Breast epithelium (tissue), 4 donors: Measurements from ENCODE around the gene CEP55. TPM values are rescaled to one million over a fixed set of nuclear protein-coding genes. Genes with fewer than 3 reads are reported as not detected.

Experiments used
- DNase-seq, 2 donors: peaks; one replicate each; pipeline ENCODE4 v3.0.0-alpha.2; 2019; ENCODE audit warnings: low spot score in 2 of 2
- H3K27ac ChIP-seq, 2 donors: fragments of 200-600 bp; sonication (generic) in 1 of 2; one replicate each; pipeline ENCODE4 v1.5.1; 2016 to 2019; ENCODE audit warnings: mild to moderate bottlenecking in 1 of 2
- H3K27me3 ChIP-seq, 2 donors: fragments of 200-600 bp; sonication (generic) in 1 of 2; one replicate each; pipeline versions ENCODE4 v1.5.1 to v1.6.0; 2017 to 2019; ENCODE audit warnings: control low read depth in 1 of 2, mild to moderate bottlenecking in 1 of 2
- H3K36me3 ChIP-seq: fragments of 200-600 bp; one replicate; pipeline ENCODE4 v1.5.1; 2019
- H3K4me1 ChIP-seq, 2 donors: fragments of 200-600 bp; sonication (generic); one replicate each; pipeline ENCODE4 v1.5.1; 2016 to 2019; ENCODE audit warnings: control low read depth in 1 of 2
- H3K4me3 ChIP-seq, 3 donors: fragments of 200-600 bp; sonication (generic); 1 replicate in 2 of 3; 2 replicates in 1 of 3; pipeline ENCODE4 v1.5.1; 2016 to 2019; ENCODE audit warnings: mild to moderate bottlenecking in 3 of 3, moderate library complexity in 2 of 3
- H3K9me3 ChIP-seq, 2 donors: fragments of 200-600 bp; sonication (generic) in 1 of 2; one replicate each; pipeline ENCODE4 v1.5.1; 2016 to 2019; ENCODE audit warnings: control low read depth in 1 of 2
- POLR2A ChIP-seq: fragments of 450-650 bp; IDR thresholded peaks from one replicate; pipeline ENCODE4 v1.6.1; 2016; ENCODE audit warnings: antibody characterized with exemption, mild to moderate bottlenecking, moderate library complexity
- POLR2AphosphoS5 ChIP-seq, 3 donors: sonication (generic); formaldehyde crosslinking; IDR thresholded peaks; one replicate each; pipeline ENCODE4 v1.6.1; 2017; ENCODE audit warnings: antibody characterized with exemption in 3 of 3
- intact Hi-C: fragments of 100-400 bp; cut with DNase I; formaldehyde crosslinking; loops from one replicate; pipeline ENCODE4 v1.15.1; 2023; ENCODE audit warnings: low total_unique reads
- total RNA-seq, 3 donors: library from RNA; depleted of rRNA; stranded (reverse); fragments of >200 nt; gene quantifications; one replicate each; pipeline ENCODE4 v1.1.0, GENCODE V29; 2016
- TF ChIP-seq, protein P1 (sequence below), 3 donors: fragments of 450-650 bp; IDR thresholded peaks; one replicate each; pipeline ENCODE4 v1.5.1; 2016 to 2017; ENCODE audit warnings: antibody characterized with exemption in 3 of 3, mild to moderate bottlenecking in 3 of 3, moderate library complexity in 3 of 3

CEP55 gene
- total RNA-seq, 3 donors from 2014 or later, result 0.33 to 2.1 (median 0.73) TPM

DNA sequence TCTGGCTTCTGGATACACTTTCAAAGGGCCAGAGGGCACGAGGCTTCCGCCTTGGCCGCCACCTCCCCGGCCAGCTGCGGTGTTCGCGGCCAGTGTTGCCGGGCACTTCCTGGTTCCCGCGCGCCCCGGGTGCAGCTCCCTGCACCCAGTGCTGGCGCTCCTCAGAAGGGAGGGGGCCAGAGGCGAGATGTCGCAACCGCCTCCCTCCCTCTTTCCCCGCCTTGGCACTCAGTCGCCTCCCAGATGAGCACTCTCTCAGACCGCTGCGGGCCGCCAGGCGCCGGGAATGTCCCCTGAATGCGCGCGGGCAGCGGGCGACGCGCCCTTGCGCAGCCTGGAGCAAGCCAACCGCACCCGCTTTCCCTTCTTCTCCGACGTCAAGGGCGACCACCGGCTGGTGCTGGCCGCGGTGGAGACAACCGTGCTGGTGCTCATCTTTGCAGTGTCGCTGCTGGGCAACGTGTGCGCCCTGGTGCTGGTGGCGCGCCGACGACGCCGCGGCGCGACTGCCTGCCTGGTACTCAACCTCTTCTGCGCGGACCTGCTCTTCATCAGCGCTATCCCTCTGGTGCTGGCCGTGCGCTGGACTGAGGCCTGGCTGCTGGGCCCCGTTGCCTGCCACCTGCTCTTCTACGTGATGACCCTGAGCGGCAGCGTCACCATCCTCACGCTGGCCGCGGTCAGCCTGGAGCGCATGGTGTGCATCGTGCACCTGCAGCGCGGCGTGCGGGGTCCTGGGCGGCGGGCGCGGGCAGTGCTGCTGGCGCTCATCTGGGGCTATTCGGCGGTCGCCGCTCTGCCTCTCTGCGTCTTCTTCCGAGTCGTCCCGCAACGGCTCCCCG is 70.2 kb downstream of the CEP55 start, which contains the start of gene FFAR4:
TSS of gene FFAR4 (plus strand) at position 231 of the 842 bp plus-strand sequence. CDS start at position 287, 56 bp downstream.
- intact Hi-C loops, result no loop called here
- Histone ChIP-seq H3K36me3 (no peaks in the 10 kb centered on the region), H3K9me3 (no peaks in the 10 kb centered on the region), H3K27ac (no peak within 1 kb of the TSS), H3K4me1 (peaks cover 5% of the 10 kb centered on the region in 2 donors), H3K27me3 (peaks cover 2 to 26% of the 10 kb centered on the region in 2 donors), H3K4me3 (peak within 1 kb of the TSS; percentile 39 to 61 (median 41))
- peak in 1 of 2 donors; percentile 19 for DNase-seq
- TF ChIP-seq, protein P1, sequence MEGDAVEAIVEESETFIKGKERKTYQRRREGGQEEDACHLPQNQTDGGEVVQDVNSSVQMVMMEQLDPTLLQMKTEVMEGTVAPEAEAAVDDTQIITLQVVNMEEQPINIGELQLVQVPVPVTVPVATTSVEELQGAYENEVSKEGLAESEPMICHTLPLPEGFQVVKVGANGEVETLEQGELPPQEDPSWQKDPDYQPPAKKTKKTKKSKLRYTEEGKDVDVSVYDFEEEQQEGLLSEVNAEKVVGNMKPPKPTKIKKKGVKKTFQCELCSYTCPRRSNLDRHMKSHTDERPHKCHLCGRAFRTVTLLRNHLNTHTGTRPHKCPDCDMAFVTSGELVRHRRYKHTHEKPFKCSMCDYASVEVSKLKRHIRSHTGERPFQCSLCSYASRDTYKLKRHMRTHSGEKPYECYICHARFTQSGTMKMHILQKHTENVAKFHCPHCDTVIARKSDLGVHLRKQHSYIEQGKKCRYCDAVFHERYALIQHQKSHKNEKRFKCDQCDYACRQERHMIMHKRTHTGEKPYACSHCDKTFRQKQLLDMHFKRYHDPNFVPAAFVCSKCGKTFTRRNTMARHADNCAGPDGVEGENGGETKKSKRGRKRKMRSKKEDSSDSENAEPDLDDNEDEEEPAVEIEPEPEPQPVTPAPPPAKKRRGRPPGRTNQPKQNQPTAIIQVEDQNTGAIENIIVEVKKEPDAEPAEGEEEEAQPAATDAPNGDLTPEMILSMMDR (IDR thresholded peaks at IDR 0.05), result no peak
- TF ChIP-seq POLR2A (no peak), POLR2AphosphoS5 (IDR thresholded peaks at IDR 0.05) (no peak)

DNA sequence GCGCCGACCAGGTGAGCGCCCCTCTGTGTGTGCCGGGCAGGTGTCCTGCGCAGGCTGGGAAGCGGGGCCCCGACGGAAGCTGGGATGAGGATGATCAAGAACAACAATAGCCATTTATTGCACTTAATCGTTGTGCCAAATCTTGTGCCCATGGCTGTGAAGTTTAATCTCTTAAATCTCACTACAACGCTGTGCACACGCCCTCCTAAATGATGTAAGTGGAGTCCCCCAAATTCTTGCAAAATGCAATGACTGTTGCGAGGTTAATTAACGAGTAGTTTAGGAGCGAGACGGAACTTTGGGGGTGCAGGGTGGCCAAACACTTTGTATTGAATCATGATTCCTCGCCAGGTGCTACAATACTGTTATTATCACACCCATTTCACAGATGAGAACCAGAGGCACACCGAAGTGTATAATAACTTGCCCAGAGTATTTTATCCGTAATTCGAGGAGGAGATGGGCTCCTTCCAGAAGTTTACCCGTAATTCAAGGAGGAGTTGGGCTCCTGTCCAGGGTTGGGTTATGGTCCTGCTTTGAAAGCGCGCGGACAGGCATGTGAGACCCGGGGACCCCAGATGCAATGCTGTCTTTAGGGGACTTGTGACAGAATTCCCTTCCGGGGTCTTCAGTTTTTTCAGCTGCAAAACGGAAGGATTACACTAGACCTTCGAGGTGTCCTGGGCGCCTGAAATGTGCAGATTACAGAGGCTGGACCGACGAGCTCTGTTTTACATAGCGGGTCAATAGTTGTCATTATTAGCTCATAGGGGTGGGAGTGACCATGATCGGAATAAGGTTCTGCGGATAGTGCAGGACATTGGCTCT is 71.1 kb downstream of the CEP55 start:
- intact Hi-C loops, result no loop called here
- H3K36me3 ChIP-seq, result no peaks in the 10 kb centered on the region
- H3K27ac ChIP-seq, result no peak overlapping the region
- peaks cover 2 to 26% of the 10 kb centered on the region in 2 donors for H3K27me3 ChIP-seq
- TF ChIP-seq, protein P1 (IDR thresholded peaks at IDR 0.05), result no peak
- TF ChIP-seq POLR2A (no peak), POLR2AphosphoS5 (IDR thresholded peaks at IDR 0.05) (no peak)
- H3K4me1 ChIP-seq, result peaks cover 5% of the 10 kb centered on the region in 2 donors
- no peaks in the 10 kb centered on the region for H3K9me3 ChIP-seq
- DNase-seq, result no peak
- H3K4me3 ChIP-seq, result peak overlapping the region; percentile 39 to 61 (median 41)

DNA sequence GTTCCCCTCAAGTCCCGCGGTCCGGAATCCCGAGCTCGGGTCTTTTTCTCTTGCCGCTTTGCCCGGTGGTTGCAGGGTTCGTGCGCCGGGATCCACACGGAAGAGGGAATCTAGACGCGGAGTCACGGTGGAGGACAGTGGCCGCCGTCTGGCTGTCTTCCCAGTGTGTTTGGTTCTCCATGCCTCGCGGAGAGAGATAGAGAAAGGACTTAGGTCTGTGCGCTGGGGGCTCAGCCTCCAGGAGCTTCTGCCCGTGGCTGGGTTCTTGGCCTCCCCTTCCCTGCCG is 71.6 kb downstream of the CEP55 start:
- peaks cover 2 to 26% of the 10 kb centered on the region in 2 donors for H3K27me3 ChIP-seq
- H3K9me3 ChIP-seq, result no peaks in the 10 kb centered on the region
- H3K36me3 ChIP-seq, result no peaks in the 10 kb centered on the region
- peak overlapping the region in 2 of 3 donors; percentile 14 to 19 for H3K4me3 ChIP-seq
- intact Hi-C loops, result no loop called here
- H3K27ac ChIP-seq, result no peak overlapping the region
- DNase-seq, result no peak
- TF ChIP-seq, protein P1 (IDR thresholded peaks at IDR 0.05), result no peak
- TF ChIP-seq POLR2AphosphoS5 (IDR thresholded peaks at IDR 0.05), result no peak
- no peak for TF ChIP-seq POLR2A
- peaks cover 5% of the 10 kb centered on the region in 2 donors for H3K4me1 ChIP-seq

DNA sequence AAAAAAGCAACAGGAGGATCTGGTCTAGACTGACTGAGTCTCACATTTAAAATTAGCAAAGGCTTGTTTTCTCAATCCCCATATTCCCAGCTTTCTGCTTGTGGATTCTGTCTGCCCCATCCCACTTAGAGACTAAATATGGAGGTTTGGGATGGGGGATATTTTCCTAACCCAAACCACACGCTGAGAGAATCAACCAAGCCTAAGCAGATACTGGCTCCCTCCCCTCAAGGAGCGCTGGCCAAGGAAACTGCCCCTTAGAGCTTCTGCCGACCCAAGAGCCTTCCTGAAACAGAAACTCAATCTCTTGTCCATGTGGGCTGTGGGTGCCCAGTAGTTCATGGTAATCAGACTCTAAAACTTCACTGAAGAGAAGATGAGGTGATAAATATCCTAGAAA is 74.0 kb downstream of the CEP55 start:
- Histone ChIP-seq H3K36me3 (no peaks in the 10 kb centered on the region), H3K27me3 (peaks cover 2 to 26% of the 10 kb centered on the region in 2 donors), H3K9me3 (no peaks in the 10 kb centered on the region), H3K4me3 (no peak overlapping the region), H3K4me1 (peaks cover 5% of the 10 kb centered on the region in 2 donors), H3K27ac (no peak overlapping the region)
- intact Hi-C loops, result no loop called here
- TF ChIP-seq, protein P1 (IDR thresholded peaks at IDR 0.05), result no peak
- TF ChIP-seq POLR2A (no peak), POLR2AphosphoS5 (IDR thresholded peaks at IDR 0.05) (no peak)
- no peak for DNase-seq
